Glomerular visceral epithelial cell (primary cell): Measurements from ENCODE around the gene TAP2.
"Not testable (repeated sequence)": the region's sequence is repeated elsewhere in the genome, so short reads cannot be mapped to it uniquely, and the experiment has no call there.

Experiments used
- DNase-seq: peaks from one replicate; pipeline ENCODE4 v3.0.0-alpha.2; 2016; ENCODE audit errors: extremely low spot score

Gene TAP2

DNA sequence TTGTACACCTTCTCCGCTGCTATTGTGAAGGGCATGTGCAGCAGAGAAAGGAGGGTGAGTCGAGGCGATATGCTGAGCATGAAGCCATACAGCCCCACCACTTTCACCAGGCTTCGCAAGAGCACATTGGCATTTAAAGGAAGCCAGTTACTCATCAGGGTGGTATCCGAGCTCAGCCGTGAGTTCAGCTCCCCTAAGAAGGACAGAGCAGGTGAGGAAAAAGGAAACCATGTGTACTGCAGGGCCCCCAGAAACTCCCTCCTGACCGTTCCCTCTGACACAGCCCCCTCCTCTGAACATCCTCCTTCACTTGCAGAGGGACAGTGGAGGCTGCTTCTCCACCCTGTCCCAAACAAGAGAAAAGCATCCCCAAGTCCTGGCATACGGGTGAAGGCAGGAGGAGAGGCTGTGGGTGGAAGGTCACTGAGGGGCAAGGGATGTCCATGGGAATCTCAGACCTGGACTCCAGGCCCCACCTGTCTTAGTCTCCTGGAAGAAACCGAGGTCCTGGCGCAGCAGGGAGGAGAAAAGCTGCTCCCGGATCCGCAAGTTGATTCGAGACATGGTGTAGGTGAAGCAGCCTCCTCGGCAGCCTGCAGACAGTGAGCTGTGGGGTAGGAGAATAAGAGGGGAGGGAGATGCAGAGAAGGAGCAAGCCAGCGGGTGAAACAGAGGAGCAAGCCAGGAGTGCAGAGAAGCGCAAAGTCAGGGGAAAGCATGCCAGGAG lies 3.2 kb downstream of the TAP2 start:
- DNase-seq: no peak

DNA sequence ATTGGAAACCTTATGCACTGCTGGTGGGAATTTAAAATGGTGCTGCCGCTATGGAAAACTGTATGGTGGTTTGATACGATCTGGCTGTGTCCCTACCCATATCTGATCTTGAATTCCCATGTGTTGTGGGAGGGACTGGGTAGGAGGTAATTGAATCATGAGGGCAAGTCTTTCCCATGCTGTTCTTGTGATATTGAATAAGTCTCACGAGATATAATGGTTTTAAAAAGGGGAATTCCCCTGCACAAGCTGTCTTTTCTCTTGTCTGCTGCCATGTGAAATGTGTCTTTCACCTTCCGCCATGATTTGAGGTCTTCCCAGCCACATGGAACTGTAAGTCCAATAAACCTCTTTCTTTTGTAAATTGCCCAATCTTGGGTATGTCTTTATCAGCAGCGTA lies 4.9 kb downstream of the TAP2 start:
- no peak for DNase-seq

DNA sequence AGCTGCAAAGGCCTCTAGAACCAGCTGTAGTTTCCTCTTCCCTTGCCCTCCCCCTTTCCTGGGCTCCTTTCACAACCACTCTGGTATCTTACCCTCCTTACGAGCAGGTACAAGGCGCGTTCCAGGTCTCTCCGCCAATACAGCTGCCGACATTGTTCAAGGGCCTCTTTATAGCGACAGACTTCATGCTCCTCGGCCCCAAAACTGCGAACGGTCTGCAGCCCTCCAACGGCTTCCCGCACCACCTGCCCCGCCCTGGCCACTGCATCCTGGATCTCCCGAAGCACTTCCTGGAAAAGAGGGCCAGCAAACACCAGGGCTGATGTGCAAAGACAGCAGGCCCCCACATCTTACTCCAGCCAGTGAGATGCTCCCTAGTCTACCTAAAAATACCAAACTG lies 6.0 kb downstream of the TAP2 start:
- DNase-seq: no peak

DNA sequence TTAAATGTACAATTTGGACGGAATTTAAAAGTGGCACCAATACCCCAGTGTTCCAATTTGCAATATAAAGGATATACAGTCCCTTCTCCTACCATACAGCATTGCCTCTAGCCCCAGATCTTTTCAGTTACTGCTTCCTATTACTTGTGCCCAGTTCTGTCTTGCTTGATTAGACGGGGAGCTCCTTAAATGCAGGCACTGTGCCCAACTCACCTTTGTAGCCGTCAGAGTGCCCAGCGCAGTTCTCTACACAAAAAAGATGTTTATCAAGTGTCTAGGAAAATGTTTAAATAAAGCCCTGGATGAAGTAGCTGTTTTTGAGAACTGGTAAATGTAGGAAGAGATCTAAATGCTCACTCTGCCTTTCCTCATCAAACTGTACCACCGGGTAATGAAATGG lies 7.6 kb downstream of the TAP2 start:
- no peak for DNase-seq

DNA sequence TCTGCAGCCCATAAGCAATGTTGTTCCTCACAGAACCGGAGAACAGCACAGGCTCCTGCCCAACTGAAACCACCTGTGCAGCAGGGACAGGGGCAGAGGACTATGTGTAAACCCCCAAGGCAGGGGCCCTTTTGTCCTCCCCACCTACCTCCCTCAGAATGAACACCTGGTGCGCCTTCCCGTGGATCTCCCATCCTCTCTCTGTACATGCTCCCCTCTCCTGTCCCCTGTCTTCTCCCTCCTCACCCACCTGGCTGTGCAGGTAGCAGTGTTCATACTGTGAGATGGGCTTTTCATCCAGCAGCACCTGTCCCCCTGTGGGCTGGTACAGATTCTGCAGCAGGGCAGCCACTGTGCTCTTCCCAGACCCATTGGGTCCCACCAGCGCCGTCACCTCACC lies 8.5 kb downstream of the TAP2 start:
- DNase-seq: no peak

DNA sequence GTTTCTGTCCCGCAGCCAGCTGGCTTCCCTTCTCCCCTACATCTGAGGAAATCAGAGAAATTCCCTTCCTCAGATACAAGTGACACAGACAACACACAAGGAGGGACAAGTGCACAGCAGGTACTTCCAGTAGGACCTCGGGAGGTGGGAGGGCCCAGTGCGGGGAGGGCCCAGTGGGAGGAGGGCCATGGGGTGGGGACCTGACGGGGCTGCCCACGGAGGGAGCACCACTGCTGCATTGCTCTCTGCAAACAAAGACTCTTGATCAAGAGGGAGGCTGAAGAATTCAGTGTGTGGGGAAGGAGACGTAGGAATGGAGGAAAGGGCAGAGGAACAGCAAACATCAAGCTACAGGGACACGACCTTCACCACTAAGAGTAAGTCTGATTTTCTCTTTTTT lies 9.0 kb downstream of the TAP2 start:
- no peak for DNase-seq

DNA sequence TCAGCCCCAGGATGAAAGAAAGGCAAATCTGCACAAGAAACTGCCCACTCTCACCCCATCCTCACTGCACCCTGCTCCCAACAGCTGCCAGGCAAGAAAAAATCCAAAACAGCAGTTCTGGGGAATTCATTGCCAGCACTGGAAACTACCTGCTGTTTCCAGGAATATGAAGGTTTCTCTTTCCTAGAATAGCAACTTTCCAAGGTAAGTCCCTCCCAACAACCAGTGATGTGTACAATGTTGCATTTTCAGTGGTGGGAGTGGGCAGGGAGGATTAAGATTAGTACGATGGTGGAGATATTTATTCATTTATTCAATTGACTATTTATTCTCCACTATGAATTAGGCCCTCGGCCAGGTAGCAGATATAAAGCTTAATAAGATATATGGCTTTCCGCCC lies 11.5 kb downstream of the TAP2 start:
- no peak for DNase-seq

GRCh38 chr6:32825966-32826365 lies 12.6 kb downstream of the TAP2 start:
- DNase-seq: no peak

GRCh38 chr6:32819729-32820128 lies 18.8 kb downstream of the TAP2 start:
- DNase-seq: peak; percentile 88

GRCh38 chr6:32818867-32819266 lies 19.7 kb downstream of the TAP2 start:
- DNase-seq: no peak

- no peak for DNase-seq
Observed at GRCh38 chr6:32816746-32817204, 21.8 kb downstream of the TAP2 start, which contains the start of gene HLA-DOB. Gene HLA-DOB, minus strand, starts transcription at chr6:32817002. Its CDS starts 51 bp downstream, at chr6:32816951.

DNA sequence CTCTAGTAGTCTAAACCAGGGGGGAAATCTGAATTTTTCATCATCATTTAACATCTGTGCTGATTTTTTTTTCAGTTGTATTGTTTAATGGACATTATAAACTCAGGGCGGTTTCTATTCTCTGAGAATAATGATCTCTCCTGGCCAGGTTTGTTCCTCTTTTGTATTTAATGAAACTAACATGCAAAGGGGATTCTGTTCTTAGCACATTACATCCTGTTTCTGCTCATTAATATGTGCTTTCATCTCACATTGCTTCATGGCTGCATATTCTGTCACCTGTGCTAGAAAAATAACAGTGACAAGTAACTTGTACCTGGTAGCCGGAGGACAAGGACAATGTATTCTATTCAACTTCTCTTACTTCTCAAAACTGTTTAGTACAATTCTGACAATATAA lies 22.5 kb downstream of the TAP2 start:
- DNase-seq: no peak

DNA sequence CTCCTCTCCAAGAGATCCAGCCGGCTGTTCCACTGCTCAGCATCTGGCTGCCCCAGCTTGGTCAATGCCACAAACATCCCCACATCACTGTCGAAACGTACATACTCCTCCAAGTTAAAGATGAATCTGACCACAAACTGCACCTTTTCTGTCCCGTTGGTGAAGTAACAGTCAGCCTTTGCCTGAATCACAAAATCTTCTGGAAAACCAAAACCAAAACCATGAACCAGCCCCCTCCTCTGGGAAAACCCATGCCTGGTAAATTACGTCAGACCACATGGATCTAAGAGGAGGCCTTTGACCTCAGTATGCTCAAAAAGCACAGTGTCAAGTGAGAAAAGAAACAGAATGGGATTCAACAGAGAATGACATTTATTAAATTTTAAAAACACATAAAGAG lies 23.4 kb downstream of the TAP2 start:
- DNase-seq: peak; percentile 17

DNA sequence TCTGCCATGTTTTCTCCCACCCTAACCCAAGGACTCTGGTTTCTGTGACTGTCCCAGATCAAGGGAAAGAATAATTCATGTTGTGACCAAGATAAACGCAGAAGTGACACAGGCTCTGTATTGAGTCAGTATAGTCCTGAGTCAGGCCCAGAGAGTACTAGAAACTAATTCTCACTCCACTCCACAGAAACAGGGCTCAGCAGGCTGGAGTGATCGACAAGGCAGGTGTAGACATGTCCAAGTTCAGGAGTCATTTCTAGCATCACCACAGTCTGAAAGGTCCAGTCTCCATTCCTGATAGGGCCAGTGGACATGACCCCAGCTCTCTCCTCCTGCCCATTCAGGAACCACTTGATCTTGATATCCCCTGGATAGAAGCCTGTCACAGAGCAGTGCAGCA lies 24.4 kb downstream of the TAP2 start:
- no peak for DNase-seq

DNA sequence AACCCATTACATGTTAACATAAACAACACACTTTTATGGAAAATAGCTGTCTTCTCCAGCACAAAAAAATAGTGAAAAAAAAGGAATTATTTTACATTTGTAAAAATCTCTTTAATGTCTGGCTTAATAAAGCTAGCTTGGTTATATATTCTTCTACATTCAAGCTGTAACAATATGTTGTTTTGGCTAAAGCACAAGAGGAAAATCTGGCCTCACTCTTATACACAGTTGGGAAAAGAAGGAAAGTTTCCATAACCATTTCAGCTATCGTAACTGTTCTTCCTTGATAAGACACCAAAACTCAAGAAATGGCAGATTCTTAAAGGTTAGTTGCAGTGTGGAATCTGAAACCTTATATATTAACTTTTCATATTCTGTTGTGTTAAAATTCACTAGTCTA lies 29.4 kb downstream of the TAP2 start:
- no peak for DNase-seq

DNA sequence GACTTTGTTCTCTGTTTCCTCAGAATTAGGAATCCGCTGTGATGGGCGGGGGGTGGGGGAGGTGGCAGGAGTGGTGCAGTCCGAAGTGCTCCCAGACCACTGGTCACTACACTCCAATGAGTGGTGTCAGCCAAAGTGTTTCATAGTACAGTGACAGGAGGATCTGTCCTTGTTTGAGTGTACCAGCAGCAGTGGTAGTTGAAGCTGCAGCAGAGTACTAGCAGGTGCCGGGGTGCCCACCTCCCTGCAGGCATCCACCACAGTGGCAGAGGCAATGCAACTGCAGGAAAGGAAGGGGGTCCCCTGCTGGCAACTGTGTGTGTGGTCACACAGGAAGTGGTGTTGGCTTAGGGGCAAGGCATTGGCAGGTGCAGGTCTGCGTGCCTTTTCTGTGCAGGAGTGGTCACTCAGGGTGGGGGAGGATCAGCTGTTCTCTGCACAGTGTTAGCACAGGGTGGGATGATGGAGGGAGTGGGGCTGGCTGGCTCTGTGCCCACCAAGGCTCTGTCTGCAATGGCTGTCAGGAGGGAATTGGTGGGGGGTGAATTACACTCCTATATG lies 31.4 kb downstream of the TAP2 start:
- no peak for DNase-seq

DNA sequence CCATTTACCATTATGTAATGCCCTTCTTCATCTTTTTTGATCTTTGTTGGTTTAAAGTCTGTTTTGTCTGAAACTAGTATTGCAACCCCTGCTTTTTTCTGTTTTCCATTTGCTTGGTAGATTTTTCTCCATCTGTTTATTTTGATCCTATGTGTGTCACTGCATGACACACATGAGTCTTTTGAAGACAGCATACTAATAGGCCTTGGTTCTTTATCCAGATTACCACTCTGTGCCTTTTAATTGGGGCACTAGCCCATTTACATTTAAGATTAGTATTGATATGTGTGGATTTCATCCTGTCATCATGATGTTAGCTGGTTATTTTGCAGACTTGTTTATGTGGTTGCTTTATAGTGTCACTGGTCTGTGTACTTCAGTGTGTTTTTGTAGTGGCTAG lies 33.1 kb downstream of the TAP2 start:
- not testable (repeated sequence) for DNase-seq

GRCh38 chr6:32803416-32803815 lies 35.1 kb downstream of the TAP2 start:
- DNase-seq: no peak

DNA sequence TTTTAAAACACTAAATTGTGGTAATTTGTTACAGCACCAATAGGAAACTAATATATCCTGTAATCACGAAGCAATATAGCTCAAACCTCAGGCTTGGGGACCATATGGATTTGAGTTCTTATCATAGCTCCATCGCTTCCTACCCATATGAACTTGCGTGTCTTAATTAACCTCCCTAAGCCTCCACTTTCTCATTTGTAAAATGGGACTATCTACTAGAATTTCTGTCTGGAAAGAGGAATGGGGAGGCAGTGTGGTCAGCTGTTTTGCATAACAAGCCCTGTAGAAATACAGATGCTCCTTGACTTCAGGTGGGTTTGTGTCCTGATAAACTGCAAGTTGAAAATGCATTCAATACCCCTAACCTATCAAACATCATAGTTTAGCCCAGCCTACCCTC lies 38.8 kb downstream of the TAP2 start:
- DNase-seq: no peak

GRCh38 chr6:32799168-32799567 lies 39.4 kb downstream of the TAP2 start:
- DNase-seq: no peak

DNA sequence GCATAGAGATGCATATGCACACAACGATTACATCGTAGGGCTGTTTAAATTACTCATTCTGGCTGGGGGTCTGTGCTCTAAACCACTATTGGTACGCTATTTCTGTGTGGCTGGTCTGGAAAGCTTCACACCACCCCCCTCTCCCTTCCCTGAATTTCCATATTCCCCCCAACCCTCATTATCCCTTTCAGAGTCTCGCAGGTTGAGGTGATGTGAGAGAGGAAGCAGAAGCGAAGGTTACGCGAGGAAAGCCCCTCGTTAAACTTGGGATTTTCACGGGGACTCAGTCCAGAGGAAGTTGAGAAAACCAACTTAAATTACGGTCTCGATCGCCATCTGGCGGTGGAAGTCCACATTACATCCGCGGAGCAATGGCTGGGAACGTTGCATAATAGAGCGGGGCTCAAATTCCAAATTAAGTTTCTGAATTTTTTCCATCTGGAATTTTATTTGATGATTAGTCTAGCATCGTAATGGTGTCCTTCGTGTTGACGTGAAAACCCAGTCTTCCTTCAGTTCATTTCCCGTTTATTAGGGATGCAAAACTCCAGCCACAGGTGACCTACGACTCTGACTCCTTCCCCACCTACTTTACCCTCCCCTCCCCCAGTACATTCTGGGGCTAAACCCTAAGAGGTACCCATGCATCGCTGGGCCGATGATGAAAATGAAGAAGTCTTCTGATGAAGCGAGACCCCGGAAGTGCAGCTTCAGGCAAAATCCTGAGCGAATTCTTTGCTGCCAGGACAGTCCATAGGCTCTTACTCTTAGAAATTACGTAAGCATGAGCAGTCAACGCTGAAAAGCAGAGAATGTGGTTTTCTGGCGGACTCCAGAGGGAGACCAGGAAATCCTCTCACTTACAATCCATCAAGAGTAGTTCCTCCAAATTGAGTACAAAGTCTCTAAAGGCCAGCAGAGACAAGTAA lies 41.4 kb downstream of the TAP2 start:
- DNase-seq: peak; percentile 74

DNA sequence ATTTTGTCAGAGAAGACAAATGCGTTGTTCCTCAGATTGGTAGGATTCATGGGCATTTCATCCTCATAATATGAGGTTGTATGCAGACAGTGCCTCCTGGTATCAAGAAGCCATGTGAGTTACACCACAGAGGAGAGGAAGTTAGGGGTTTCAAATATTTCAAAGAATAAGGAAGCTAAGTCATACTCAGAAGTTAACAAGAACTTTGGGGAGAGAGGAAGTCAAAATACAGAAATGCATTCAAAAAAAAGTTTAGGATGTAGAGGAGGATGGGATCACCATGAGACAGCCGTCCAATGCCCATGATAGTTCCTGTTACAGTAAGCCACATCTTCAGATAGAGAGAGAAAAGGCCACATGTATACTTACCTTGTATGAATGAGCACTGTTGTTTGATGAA lies 44.0 kb downstream of the TAP2 start:
- DNase-seq: no peak
